Mesenchymal stem cell (in vitro differentiated cells and primary cell): ENCODE data around the gene ANKRD66.
A peak's percentile ranks its signal among the peaks of the same experiment; 100 is the strongest.

ENCODE experiments used
- DNase-seq: peaks from one replicate; pipeline ENCODE4 v3.0.0-alpha.2; 2013
- H2AFZ ChIP-seq: one replicate; pipeline ENCODE4 v1.6.1; 2013; ENCODE audit warnings: low read depth, mild to moderate bottlenecking, control low read depth, inconsistent platforms, low read length, moderate library complexity
- H2AK5ac ChIP-seq: 2 replicates; pipeline ENCODE4 v1.6.1; 2013; ENCODE audit warnings: low read length, moderate library complexity, mild to moderate bottlenecking, inconsistent platforms; ENCODE audit not compliant: severe bottlenecking
- H2BK120ac ChIP-seq: one replicate; pipeline ENCODE4 v1.6.1; 2013; ENCODE audit warnings: low read depth, mild to moderate bottlenecking, inconsistent platforms, low read length, moderate library complexity
- H2BK12ac ChIP-seq, 2 experiments: one replicate each; pipeline ENCODE4 v1.6.1; 2013; ENCODE audit warnings: inconsistent platforms in 2 of 2, low read length in 2 of 2, mild to moderate bottlenecking in 2 of 2, moderate library complexity in 2 of 2, control low read depth in 1 of 2
- H2BK15ac ChIP-seq: one replicate; pipeline ENCODE4 v1.6.1; 2013; ENCODE audit warnings: mild to moderate bottlenecking, low read depth, inconsistent platforms; ENCODE audit not compliant: poor library complexity, severe bottlenecking
- H2BK5ac ChIP-seq: 2 replicates; pipeline ENCODE4 v1.6.1; 2013; ENCODE audit warnings: low read depth, mild to moderate bottlenecking, low read length, control low read depth, inconsistent platforms; ENCODE audit not compliant: poor library complexity, severe bottlenecking
- H3K14ac ChIP-seq, 2 experiments: one replicate each; pipeline ENCODE4 v1.6.1; 2013; ENCODE audit warnings: inconsistent platforms in 2 of 2, low read length in 2 of 2, control low read depth in 1 of 2, mild to moderate bottlenecking in 1 of 2, moderate library complexity in 1 of 2
- H3K18ac ChIP-seq, 2 experiments: one replicate each; pipeline ENCODE4 v1.6.1; 2013; ENCODE audit warnings: inconsistent platforms in 2 of 2, low read length in 2 of 2, control low read depth in 1 of 2, low read depth in 1 of 2, mild to moderate bottlenecking in 1 of 2
- H3K23ac ChIP-seq, 2 experiments: one replicate each; pipeline ENCODE4 v1.6.1; 2013; ENCODE audit warnings: inconsistent platforms in 2 of 2, low read length in 2 of 2, mild to moderate bottlenecking in 2 of 2, moderate library complexity in 2 of 2, control low read depth in 1 of 2
- H3K27ac ChIP-seq: 2 replicates; pipeline ENCODE4 v1.5.1; 2013; ENCODE audit warnings: mild to moderate bottlenecking, moderate library complexity, low read length, control low read depth, inconsistent platforms; ENCODE audit not compliant: poor library complexity, severe bottlenecking
- H3K27me3 ChIP-seq, 2 experiments: 2 replicates each; pipeline versions ENCODE4 v1.6.1 to v1.7.0; 2013; ENCODE audit warnings: low read length in 2 of 2, mild to moderate bottlenecking in 2 of 2, moderate library complexity in 2 of 2, control low read depth in 1 of 2, inconsistent platforms in 1 of 2; ENCODE audit not compliant: control insufficient read depth in 1 of 2, insufficient read depth in 1 of 2
- H3K36me3 ChIP-seq, 2 experiments: 2 replicates each; pipeline versions ENCODE4 v1.6.1 to v1.7.0; 2013; ENCODE audit warnings: low read length in 2 of 2, control low read depth in 1 of 2, inconsistent platforms in 1 of 2, low read depth in 1 of 2, mild to moderate bottlenecking in 1 of 2; ENCODE audit not compliant: insufficient read depth in 2 of 2, control insufficient read depth in 1 of 2
- H3K4ac ChIP-seq, 2 experiments: one replicate each; pipeline ENCODE4 v1.6.1; 2013; ENCODE audit warnings: inconsistent platforms in 2 of 2, low read length in 2 of 2, mild to moderate bottlenecking in 2 of 2, moderate library complexity in 2 of 2, control low read depth in 1 of 2, low read depth in 1 of 2
- H3K4me1 ChIP-seq: 2 replicates; pipeline ENCODE4 v1.6.1; 2013; ENCODE audit warnings: low read depth, low read length, control low read depth; ENCODE audit not compliant: control insufficient read depth, insufficient read depth
- H3K4me2 ChIP-seq: 2 replicates; pipeline ENCODE4 v1.6.1; 2013; ENCODE audit warnings: low read length, mild to moderate bottlenecking, inconsistent platforms; ENCODE audit not compliant: poor library complexity, severe bottlenecking
- H3K4me3 ChIP-seq, 2 experiments: 2 replicates each; pipeline versions ENCODE4 v1.5.1 to v1.7.0; 2013; ENCODE audit warnings: low read length in 2 of 2, mild to moderate bottlenecking in 2 of 2, control low read depth in 1 of 2, low read depth in 1 of 2; ENCODE audit not compliant: insufficient read depth in 1 of 2
- H3K79me1 ChIP-seq: replicated peaks from 2 replicates; pipeline ENCODE4 v1.6.1; 2013; ENCODE audit warnings: mild to moderate bottlenecking, control low read depth, low read length, inconsistent platforms; ENCODE audit not compliant: poor library complexity, severe bottlenecking
- H3K9ac ChIP-seq: 2 replicates; pipeline ENCODE4 v1.7.0; 2013; ENCODE audit warnings: mild to moderate bottlenecking, low read length, moderate library complexity
- H3K9me3 ChIP-seq: 2 replicates; pipeline ENCODE4 v1.7.0; 2013; ENCODE audit warnings: mild to moderate bottlenecking, low read length; ENCODE audit not compliant: control insufficient read depth
- H4K8ac ChIP-seq: one replicate; pipeline ENCODE4 v1.6.1; 2013; ENCODE audit warnings: inconsistent platforms, mild to moderate bottlenecking, low read length, moderate library complexity
- H4K91ac ChIP-seq: one replicate; pipeline ENCODE4 v1.6.1; 2013; ENCODE audit warnings: mild to moderate bottlenecking, low read length, inconsistent platforms
- WGBS: methylation state at CpG from one replicate; pipeline ENCODE4 v1.1.7; 2013; ENCODE audit warnings: mixed read lengths; 5-methylcytosine and 5-hydroxymethylcytosine counted together

ANKRD66 gene

GRCh38 chr6:46749731-46750130 lies 3.0 kb downstream of the ANKRD66 start:
- no peak overlapping the region for H3K9ac ChIP-seq
- no peak overlapping the region for H3K14ac ChIP-seq
- no peak overlapping the region for H3K23ac ChIP-seq
- no peak for DNase-seq
- no peak overlapping the region for H2BK5ac ChIP-seq
- H3K4me2 ChIP-seq, result no peak overlapping the region
- no peaks in the 10 kb centered on the region for H3K4me1 ChIP-seq
- no peak overlapping the region for H2AFZ ChIP-seq
- H3K27me3 ChIP-seq, result peaks cover 11 to 12% of the 10 kb centered on the region in 2 experiments
- no peak overlapping the region for H3K4ac ChIP-seq
- no peak overlapping the region for H3K27ac ChIP-seq
- no peak overlapping the region for H3K4me3 ChIP-seq
- H4K8ac ChIP-seq, result no peak overlapping the region
- H2AK5ac ChIP-seq, result no peak overlapping the region
- no peak overlapping the region for H2BK120ac ChIP-seq
- H2BK15ac ChIP-seq, result no peak overlapping the region
- H4K91ac ChIP-seq, result no peak overlapping the region
- H3K9me3 ChIP-seq, result no peaks in the 10 kb centered on the region
- no peak overlapping the region for H3K18ac ChIP-seq
- H3K36me3 ChIP-seq, result no peaks in the 10 kb centered on the region
- WGBS, result 77% methylated on average over 5 of the region's 5 CpGs
- no peaks in the 10 kb centered on the region for H3K79me1 ChIP-seq
- H2BK12ac ChIP-seq, result no peak overlapping the region

DNA sequence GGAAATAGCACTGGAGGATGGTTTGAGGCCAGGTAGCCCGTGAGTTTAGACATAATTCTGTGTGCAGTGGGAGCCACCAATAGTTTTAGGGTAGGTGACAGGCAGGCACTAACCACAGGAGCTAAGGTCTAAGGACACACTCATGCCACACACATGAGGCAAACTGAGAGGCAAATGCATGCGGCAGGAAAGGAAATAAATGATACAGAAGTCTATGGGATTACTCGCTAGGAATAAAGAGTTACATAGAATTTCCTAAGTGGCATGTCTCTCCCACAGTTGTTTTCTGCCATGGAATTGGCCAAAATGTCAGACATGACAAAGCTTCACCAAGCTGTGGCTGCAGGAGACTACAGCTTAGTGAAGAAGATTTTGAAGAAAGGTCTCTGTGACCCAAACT lies 4.9 kb downstream of the ANKRD66 start:
- no peak overlapping the region for H2AFZ ChIP-seq
- H3K9ac ChIP-seq, result no peak overlapping the region
- no peak overlapping the region for H4K91ac ChIP-seq
- H3K23ac ChIP-seq, result no peak overlapping the region
- no peak overlapping the region for H3K4ac ChIP-seq
- H3K4me2 ChIP-seq, result no peak overlapping the region
- H2BK120ac ChIP-seq, result no peak overlapping the region
- H2BK12ac ChIP-seq, result no peak overlapping the region
- H3K27me3 ChIP-seq, result no peaks in the 10 kb centered on the region
- no peaks in the 10 kb centered on the region for H3K4me1 ChIP-seq
- no peak overlapping the region for H3K18ac ChIP-seq
- no peak overlapping the region for H2BK5ac ChIP-seq
- no peak overlapping the region for H3K14ac ChIP-seq
- no peaks in the 10 kb centered on the region for H3K79me1 ChIP-seq
- H3K9me3 ChIP-seq, result no peaks in the 10 kb centered on the region
- 79% methylated on average over 3 of the region's 3 CpGs for WGBS
- no peak overlapping the region for H3K4me3 ChIP-seq
- no peak overlapping the region for H4K8ac ChIP-seq
- H3K36me3 ChIP-seq, result no peaks in the 10 kb centered on the region
- DNase-seq, result no peak
- no peak overlapping the region for H3K27ac ChIP-seq
- no peak overlapping the region for H2AK5ac ChIP-seq
- H2BK15ac ChIP-seq, result no peak overlapping the region

GRCh38 chr6:46755865-46756264 lies 9.1 kb downstream of the ANKRD66 start:
- Histone ChIP-seq H3K4me2 (no peak overlapping the region), H3K14ac (no peak overlapping the region), H2BK12ac (no peak overlapping the region), H2AK5ac (no peak overlapping the region), H4K8ac (no peak overlapping the region), H3K9me3 (no peaks in the 10 kb centered on the region), H2BK5ac (no peak overlapping the region), H3K79me1 (no peaks in the 10 kb centered on the region), H2AFZ (no peak overlapping the region), H3K27ac (no peak overlapping the region), H3K23ac (no peak overlapping the region), H2BK15ac (no peak overlapping the region), H3K18ac (no peak overlapping the region), H3K4ac (no peak overlapping the region), H3K27me3 (no peaks in the 10 kb centered on the region), H3K9ac (no peak overlapping the region), H3K4me3 (no peak overlapping the region), H3K4me1 (no peaks in the 10 kb centered on the region), H4K91ac (no peak overlapping the region), H2BK120ac (no peak overlapping the region), H3K36me3 (no peaks in the 10 kb centered on the region)
- 68% methylated on average over 1 of the region's 1 CpG for WGBS
- no peak for DNase-seq

DNA sequence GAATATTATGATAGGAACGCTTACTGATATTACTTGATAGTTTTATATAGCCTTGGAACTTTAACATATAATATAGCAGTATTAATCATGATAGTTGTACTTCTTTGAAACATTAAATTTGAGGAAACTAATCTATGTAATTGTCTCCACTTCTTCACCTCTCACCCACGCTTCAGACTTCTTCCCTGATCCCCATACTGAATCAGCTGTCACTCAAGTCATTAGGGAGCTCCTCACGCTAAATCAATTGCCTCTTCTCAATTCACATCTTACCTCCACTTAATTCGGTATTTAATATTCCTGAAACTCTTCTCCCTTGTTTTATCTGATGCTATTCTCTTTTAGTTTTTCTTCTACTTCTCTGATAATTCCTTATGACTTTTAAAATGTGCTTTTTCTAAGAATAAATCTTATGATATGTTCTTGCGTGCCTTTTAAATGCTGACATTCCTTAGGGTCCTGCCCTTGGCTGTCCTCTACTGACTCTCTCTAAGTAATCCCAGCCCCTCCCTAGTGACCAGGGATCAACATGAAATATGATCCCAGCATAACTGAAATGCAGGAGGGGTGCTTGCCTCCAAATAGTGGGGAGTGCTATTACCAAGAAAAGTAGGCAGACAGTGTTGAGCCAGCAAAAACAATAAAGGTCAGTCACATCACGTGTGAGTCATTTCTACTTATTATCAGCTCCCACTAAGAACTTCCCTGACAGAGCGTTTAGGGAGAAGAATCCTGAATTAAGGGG lies 9.9 kb downstream of the ANKRD66 start:
- Histone ChIP-seq H3K14ac (no peak overlapping the region), H4K91ac (no peak overlapping the region), H3K4me2 (no peak overlapping the region), H3K4me3 (peak overlapping the region in 1 of 2 experiments; percentile 1), H2BK12ac (no peak overlapping the region), H3K36me3 (no peaks in the 10 kb centered on the region), H3K9me3 (no peaks in the 10 kb centered on the region), H3K27me3 (no peaks in the 10 kb centered on the region), H3K23ac (no peak overlapping the region), H2BK15ac (no peak overlapping the region), H3K27ac (no peak overlapping the region), H2BK5ac (no peak overlapping the region), H3K4ac (no peak overlapping the region), H3K79me1 (no peaks in the 10 kb centered on the region), H3K4me1 (no peaks in the 10 kb centered on the region), H2BK120ac (no peak overlapping the region), H2AK5ac (no peak overlapping the region), H4K8ac (no peak overlapping the region), H2AFZ (no peak overlapping the region), H3K9ac (peak overlapping the region; percentile 12), H3K18ac (no peak overlapping the region)
- DNase-seq, result no peak
- 80% methylated on average over 5 of the region's 7 CpGs for WGBS
